Measurements from ENCODE around the gene DIAPH1.

DIAPH1 gene

GRCh38 chr5:141657937-141658545, 39.2 kb upstream of the DIAPH1 start:
- DNase-seq, result no peak
- TF ChIP-seq CTCF (IDR thresholded peaks at IDR 0.05), result no peak
- peaks cover 10% of the 10 kb centered on the region for H3K27me3 Mint-ChIP-seq (ENCODE audit: low read depth, poor library complexity)
- no peaks in the 10 kb centered on the region for H3K9me3 Mint-ChIP-seq
- no peak overlapping the region for H3K27ac Mint-ChIP-seq
- H3K4me3 Mint-ChIP-seq, result no peak overlapping the region
- no peaks in the 10 kb centered on the region for H3K4me1 Mint-ChIP-seq
- no peaks in the 10 kb centered on the region for H3K36me3 Mint-ChIP-seq (ENCODE audit: low read depth)

- H3K27ac Mint-ChIP-seq, result no peak overlapping the region
- H3K4me3 Mint-ChIP-seq, result no peak overlapping the region
- no peak for DNase-seq
- peaks cover 17% of the 10 kb centered on the region for H3K27me3 Mint-ChIP-seq (ENCODE audit: low read depth, poor library complexity)
- H3K4me1 Mint-ChIP-seq, result peaks cover 4% of the 10 kb centered on the region
- no peak for TF ChIP-seq CTCF (IDR thresholded peaks at IDR 0.05)
- no peaks in the 10 kb centered on the region for H3K9me3 Mint-ChIP-seq
- H3K36me3 Mint-ChIP-seq (ENCODE audit: low read depth), result no peaks in the 10 kb centered on the region
These were observed 38.6 kb upstream of the DIAPH1 start for GRCh38 chr5:141657404-141657803.

GRCh38 chr5:141656396-141656795, 37.6 kb upstream of the DIAPH1 start:
- no peak for DNase-seq
- H3K27ac Mint-ChIP-seq, result no peak overlapping the region
- no peak overlapping the region for H3K4me3 Mint-ChIP-seq
- peaks cover 10% of the 10 kb centered on the region for H3K4me1 Mint-ChIP-seq
- no peaks in the 10 kb centered on the region for H3K9me3 Mint-ChIP-seq
- H3K27me3 Mint-ChIP-seq (ENCODE audit: low read depth, poor library complexity), result peaks cover 21% of the 10 kb centered on the region
- H3K36me3 Mint-ChIP-seq (ENCODE audit: low read depth), result no peaks in the 10 kb centered on the region
- TF ChIP-seq CTCF (IDR thresholded peaks at IDR 0.05), result no peak

GRCh38 chr5:141655020-141655419, 36.2 kb upstream of the DIAPH1 start:
- H3K27ac Mint-ChIP-seq, result no peak overlapping the region

GRCh38 chr5:141654298-141654697, 35.5 kb upstream of the DIAPH1 start:
- Mint-ChIP-seq H3K4me1 (peaks cover 21% of the 10 kb centered on the region), H3K9me3 (no peaks in the 10 kb centered on the region), H3K4me3 (no peak overlapping the region), H3K27ac (no peak overlapping the region), H3K36me3 (ENCODE audit: low read depth) (no peaks in the 10 kb centered on the region), H3K27me3 (ENCODE audit: low read depth, poor library complexity) (peaks cover 32% of the 10 kb centered on the region)
- DNase-seq, result no peak
- TF ChIP-seq CTCF (IDR thresholded peaks at IDR 0.05), result no peak

More at GRCh38 chr5:141655020-141655419, 36.2 kb upstream of the DIAPH1 start:
- H3K4me3 Mint-ChIP-seq, result no peak overlapping the region
- no peaks in the 10 kb centered on the region for H3K9me3 Mint-ChIP-seq
- no peaks in the 10 kb centered on the region for H3K36me3 Mint-ChIP-seq (ENCODE audit: low read depth)
- DNase-seq, result no peak
- no peak for TF ChIP-seq CTCF (IDR thresholded peaks at IDR 0.05)
- peaks cover 29% of the 10 kb centered on the region for H3K27me3 Mint-ChIP-seq (ENCODE audit: low read depth, poor library complexity)
- peaks cover 16% of the 10 kb centered on the region for H3K4me1 Mint-ChIP-seq

- Mint-ChIP-seq H3K27me3 (ENCODE audit: low read depth, poor library complexity) (peaks cover 34% of the 10 kb centered on the region), H3K4me1 (peaks cover 21% of the 10 kb centered on the region), H3K9me3 (no peaks in the 10 kb centered on the region), H3K36me3 (ENCODE audit: low read depth) (no peaks in the 10 kb centered on the region), H3K27ac (no peak overlapping the region), H3K4me3 (peak overlapping the region; percentile 61)
- TF ChIP-seq CTCF (IDR thresholded peaks at IDR 0.05), result no peak
- no peak for DNase-seq
These were observed 32.9 kb upstream of the DIAPH1 start for GRCh38 chr5:141651728-141652105.

All from nephron progenitor cell (in vitro differentiated cells).